HG02678 (cell line): Measurements from ENCODE around the gene SV2C.
"Not testable (repeated sequence)": the region's sequence is repeated elsewhere in the genome, so short reads cannot be mapped to it uniquely, and the experiment has no call there.

Experiments
- ATAC-seq: cut with Tn5 transposase; IDR thresholded peaks from one replicate; pipeline ENCODE4 v1.9.1; 2021; ENCODE audit warnings: mild to moderate bottlenecking, moderate library complexity; ENCODE audit not compliant: unreplicated experiment

The SV2C gene

GRCh38 chr5:76334574-76334973 is 251.4 kb downstream of the SV2C start:
- ATAC-seq = no peak

DNA sequence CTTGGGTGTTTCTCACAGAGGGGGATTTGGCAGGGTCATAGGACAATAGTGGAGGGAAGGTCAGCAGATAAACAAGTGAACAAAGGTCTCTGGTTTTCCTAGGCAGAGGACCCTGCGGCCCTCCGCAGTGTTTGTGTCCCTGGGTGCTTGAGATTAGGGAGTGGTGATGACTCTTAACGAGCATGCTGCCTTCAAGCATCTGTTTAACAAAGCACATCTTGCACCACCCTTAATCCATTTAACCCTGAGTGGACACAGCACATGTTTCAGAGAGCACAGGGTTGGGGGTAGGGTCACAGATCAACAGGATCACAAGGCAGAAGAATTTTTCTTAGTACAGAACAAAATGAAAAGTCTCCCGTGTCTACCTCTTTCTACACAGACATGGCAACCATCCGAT is 252.3 kb downstream of the SV2C start:
- not testable (repeated sequence) for ATAC-seq

GRCh38 chr5:76336253-76336809 is 253.1 kb downstream of the SV2C start:
- not testable (repeated sequence) for ATAC-seq

- ATAC-seq = peak; percentile 80
These were observed 254.8 kb downstream of the SV2C start for GRCh38 chr5:76337953-76338451.

- ATAC-seq = no peak
These were observed 256.7 kb downstream of the SV2C start for GRCh38 chr5:76339919-76340318.

- no peak for ATAC-seq
These were observed 258.6 kb downstream of the SV2C start for GRCh38 chr5:76341651-76342334.

DNA sequence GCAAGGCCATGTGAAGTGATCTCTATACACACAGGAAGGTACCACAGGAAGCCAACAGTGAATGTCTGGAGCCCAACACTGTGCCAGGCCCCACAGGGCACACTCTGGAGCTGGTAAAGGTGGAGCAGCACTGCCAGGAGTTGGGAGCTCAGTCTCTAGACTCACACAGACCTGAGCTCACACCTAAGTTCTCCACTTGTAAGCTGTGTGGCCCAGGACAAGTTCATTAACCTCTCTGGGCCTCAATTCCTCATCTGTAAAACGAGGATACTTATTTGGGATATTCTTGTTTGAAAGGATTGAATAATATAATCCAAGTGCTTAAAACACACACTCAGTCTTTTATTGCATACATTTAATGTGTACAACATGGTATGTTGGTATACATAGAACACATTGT is 259.3 kb downstream of the SV2C start:
- ATAC-seq = no peak

DNA sequence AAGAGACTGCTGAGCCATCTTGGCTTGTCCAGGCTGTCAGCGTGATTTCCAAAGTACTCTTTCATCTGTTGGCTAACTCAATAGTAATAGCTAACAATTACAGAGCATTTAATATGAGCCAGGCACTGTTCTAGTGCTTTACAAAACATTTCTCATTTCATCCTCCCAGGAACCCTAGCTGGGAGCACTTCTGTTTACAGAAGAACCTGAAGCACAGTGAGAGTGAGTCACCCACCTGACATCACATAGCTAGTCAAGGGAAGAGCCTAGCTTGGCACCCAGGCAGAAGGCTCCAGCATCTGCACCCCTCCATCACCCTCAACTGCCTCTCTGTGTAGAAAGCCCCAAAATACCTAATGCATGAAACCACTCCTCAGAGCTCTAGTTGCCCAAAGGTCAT is 262.4 kb downstream of the SV2C start:
- ATAC-seq = no peak

- ATAC-seq = peak; percentile 20
These were observed 268.0 kb downstream of the SV2C start for GRCh38 chr5:76351176-76351575.

DNA sequence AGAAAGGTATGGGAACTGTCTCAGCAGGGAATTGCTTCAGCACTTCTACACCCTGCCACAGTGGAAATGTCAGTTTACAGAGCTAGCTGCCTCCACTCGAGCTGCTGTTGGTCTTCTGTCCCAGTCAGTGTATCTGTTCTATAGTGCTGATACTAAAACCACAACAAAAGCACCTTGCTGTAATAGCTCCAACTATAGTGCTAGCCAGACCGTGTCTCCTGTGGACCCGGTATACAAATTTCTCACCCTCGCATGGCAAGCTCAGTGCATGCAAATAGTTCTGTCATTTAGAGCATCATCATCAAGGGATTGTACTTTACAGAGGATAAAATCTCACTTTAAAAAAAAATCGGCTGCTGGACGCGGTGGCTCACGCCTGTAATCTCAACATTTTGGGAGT is 268.4 kb downstream of the SV2C start:
- ATAC-seq = peak; percentile 99

DNA sequence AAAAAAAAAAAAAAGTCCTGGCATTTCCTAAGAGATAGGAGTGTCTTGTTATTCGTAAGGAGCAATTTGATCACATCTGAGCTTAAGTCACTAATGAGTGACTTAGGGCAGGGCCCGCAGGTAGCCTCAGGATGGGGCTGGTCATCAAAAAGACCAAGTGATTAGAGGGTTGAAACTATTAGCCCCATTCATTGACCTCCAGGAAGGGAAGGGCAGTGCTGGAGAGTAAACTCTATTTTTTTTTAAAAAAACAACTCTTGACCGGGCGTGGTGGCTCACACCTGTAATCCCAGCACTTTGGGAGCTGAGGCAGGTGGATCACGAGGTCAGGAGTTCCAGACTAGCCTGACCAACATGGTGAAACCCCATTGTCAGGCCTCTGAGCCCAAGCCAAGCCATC is 273.7 kb downstream of the SV2C start:
- no peak for ATAC-seq

DNA sequence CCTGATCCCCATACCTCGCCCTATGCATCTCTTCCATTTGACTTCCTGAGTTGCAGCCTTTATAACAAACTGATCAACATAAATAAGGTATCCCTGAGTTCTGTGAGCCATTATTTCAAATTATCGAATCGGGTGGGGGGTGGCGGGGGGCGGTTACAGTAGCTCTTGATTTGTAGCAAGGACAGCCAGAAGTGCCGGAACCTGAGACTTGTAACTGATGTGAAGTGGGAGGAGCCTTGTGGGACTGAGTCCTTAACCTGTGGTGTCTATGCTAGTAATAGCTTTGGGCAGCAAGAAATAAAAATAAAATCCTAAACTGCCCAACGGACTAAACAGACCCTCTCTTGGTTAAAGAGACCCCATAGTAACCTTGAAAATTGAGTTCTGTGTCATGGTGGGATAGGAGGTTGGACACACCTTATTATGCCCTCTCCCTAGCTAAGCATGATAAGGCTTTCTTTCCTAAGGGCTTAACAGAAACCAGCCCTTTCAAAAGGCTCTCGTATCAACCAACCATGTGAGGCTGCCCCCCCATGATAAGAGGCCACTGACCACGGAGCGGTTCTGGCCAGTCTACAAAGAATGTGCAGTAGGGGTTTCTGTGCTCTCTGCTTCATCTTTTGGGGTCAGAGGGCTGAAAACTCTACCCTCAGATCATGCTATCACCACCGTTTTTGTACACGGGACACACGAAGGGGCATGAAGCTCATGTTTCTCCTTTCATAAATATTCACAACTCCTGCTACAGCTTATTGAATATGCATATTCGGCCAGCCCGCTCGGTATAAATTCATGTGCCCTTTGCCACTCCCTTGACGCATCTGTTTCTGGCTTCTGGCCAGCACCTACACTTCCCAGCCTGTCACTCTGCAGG is 280.4 kb downstream of the SV2C start:
- no peak for ATAC-seq

GRCh38 chr5:76364226-76364589 is 281.0 kb downstream of the SV2C start:
- ATAC-seq = no peak

DNA sequence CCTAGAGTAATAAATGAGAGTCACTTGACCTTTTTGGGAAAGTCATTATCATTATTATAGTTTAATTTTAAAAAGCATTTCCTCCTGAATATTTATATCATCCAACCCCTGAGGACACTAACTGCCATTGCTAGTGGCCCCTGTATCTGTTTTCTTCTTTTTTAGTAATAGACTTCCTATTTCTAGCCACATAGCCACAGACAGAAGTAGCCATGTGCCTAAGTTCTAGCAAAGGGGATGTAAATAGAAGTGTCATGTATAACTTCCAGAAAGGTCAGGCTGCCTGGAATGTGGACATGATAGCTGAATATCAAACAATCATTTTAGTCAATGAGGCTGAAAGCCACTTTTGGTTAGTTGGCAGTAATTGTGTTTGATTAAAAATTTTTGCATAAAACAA is 282.4 kb downstream of the SV2C start:
- ATAC-seq = no peak

GRCh38 chr5:76366596-76366995 is 283.4 kb downstream of the SV2C start:
- no peak for ATAC-seq

- no peak for ATAC-seq
These were observed 284.6 kb downstream of the SV2C start for GRCh38 chr5:76367623-76368371.

- ATAC-seq = no peak
These were observed 285.8 kb downstream of the SV2C start for GRCh38 chr5:76368941-76369340.

DNA sequence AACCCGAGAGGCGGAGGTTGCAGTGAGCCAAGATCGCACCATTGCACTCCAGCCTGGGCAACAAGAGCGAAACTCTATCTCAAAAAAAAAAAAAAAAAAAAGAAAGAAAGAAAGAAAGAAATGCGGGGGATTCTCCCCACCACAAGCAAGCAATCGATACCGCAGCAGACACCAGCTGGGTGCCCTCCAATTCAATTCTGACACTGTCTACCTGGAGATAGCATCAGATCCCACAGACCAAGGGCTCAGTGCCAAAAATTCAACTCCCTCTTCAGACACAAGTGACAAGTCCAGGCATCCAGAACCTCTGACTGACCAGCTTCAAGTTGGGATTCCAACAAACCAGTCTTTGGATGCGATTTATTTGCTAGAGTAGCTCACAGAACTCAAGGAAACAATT is 286.5 kb downstream of the SV2C start:
- ATAC-seq = not testable (repeated sequence)

GRCh38 chr5:76371960-76372322 is 288.8 kb downstream of the SV2C start:
- ATAC-seq = no peak

GRCh38 chr5:76372323-76373054 is 289.3 kb downstream of the SV2C start:
- ATAC-seq = no peak
